GM18909 (cell line): ENCODE measurements around the gene CA11.
"Not testable (repeated sequence)": the region's sequence is repeated elsewhere in the genome, so short reads cannot be mapped to it uniquely, and the experiment has no call there.

Experiments used
- ATAC-seq: cut with Tn5 transposase; IDR thresholded peaks from one replicate; pipeline ENCODE4 v1.9.1; 2021; ENCODE audit warnings: mild to moderate bottlenecking; ENCODE audit not compliant: unreplicated experiment, poor library complexity

Gene CA11

GRCh38 chr19:48644839-48645619 is 958 bp downstream of the CA11 start:
- no peak for ATAC-seq

DNA sequence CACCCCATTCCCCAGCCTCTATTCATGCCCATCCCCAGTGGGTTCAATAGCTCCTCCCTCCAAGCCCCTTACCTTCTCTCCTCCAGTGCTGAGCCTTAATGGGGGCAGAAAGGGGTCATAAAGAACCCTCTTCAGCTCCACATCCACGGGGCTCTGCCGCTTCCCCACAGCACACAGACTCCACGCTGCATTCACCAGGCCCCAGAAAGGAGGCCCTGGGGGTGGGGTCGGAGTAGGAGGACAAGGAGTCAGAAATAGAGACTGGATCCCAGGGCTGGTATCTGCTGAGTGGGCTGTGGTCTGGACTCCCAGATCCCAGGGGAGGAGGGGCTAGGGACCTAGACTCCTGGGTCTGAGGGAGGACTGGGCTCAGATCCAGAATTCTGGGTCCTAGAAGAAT is 1.6 kb downstream of the CA11 start:
- ATAC-seq = no peak

DNA sequence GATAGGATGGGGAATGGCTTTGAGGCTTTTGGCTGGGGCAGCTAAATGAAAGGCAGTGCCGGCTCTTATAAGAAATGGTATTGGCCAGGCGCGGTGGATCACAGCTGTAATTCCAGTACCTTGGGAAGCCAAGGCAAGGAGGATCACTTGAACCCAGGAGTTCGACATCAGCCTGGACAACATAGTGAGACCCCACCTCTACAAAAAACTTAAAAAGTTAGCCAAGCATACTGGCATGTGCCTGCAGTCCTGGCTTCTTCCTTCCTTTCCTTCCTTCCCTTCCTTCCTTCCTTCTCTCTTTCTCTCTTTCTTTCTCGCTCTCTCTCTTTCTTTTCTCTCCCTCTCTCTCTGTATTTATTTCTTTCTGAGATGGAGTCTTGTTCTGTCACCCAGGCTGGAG is 3.1 kb downstream of the CA11 start:
- no peak for ATAC-seq

- ATAC-seq = no peak
Measured at GRCh38 chr19:48641850-48642249, 4.1 kb downstream of the CA11 start.

DNA sequence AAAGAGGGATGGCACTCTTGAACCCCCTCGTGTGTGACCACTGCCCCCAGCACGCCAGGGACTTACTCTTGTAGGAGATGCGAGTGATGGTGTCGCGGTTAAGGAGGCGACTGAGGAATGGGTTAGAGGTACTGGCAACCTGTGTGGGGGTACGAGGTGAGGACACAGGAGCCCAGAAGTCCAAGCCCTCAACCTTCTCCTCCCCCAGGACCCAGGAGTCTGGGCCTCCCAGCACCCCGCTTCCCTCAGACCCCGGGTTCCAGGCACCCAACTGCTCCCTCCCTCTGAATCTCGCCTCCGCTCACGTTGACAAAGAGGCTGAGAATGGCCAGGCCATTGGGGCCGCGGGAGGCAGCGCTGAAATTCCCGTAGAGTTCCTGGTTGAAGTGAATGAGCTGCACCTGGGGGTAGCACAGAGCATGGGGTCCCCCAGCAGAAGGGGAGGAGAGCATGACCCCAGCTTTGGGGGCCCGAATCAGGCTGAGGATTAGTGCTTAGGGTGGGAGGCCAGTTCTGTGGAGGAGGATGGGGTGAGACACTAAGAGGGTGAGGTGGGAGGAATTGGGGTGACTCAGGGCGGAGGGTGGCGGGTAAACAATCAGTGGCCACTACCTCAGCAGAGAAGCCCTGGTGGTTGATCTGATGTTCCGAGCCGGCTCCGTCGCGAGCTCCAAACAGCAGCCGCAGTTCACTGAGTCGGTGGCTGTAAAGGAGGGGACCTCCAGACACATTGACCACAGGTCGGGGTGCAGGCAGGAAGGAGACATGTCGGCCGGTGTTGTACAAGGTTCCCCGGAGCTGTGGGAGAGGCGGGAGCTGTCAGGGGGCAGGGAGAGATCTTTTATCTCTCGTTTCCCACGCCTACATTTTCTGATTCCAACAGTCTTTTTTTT is 6.3 kb downstream of the CA11 start:
- no peak for ATAC-seq

DNA sequence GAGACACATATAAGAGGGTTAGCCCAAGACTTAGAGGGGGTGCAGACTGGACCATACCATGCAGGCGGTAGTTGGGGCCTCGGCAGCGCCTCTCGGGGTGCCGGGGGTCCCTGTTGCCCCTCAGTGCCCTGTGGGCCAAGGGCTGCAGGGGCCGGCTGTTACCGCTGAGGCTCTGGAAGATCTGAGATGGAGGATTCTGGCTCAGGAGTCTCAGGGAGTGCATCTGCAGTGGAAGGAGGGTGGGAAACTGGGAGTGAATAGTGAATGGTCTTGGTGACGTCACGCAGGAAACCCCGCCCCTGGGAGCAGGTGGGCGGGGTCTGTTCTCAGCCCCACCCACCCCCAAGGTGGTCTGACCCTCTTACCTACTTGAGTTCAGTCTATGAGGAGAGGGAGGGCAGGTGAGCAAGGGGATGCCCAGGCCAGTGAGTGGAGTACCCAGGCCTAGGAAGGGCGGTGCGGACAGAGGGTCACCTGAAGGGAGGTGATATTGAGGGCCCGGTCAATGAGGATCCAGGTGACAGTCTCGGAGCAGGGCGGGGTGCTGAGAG is 7.1 kb downstream of the CA11 start:
- no peak for ATAC-seq

DNA sequence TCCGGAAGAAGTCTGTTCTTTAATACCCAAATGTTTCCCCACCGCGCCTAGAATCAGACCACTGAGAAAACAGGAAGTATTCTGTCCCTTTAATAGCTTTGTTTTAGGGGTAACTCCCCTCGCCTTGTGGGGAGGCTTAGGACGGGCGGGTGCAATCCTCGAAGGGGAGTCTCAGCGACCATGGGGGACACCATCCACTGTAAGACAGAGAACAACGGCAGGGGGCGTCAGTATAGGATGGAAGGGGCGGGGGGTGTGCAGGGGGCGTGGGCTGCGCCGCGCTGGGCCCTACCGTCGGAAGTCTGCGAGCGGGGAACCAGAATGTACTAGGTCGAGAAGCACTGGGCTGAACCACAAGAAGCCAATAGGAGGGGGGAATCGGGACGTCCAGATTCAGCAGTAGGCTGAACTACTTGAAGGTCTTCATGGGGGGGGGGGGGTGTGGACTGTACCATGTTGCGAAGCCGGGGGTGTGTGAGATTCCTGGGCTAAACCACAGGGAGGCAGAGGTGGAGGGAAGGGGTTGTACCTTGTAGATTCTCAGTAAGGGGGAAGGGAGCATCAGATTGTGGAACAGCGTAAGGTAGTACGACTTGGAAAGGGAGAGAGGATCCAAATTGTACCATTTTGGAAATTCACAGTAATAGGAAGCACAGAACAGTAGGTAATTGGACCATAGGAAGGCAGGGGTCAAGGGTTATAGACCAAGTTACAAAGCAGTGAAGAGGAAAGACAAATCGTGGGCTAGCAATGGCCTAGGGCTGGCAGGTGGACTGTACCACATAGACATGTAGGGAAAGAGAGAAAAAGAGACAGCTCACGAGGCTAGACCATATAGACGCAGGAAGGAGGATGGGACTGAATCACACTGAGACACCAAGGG is 7.8 kb downstream of the CA11 start:
- ATAC-seq = peak; percentile 19

DNA sequence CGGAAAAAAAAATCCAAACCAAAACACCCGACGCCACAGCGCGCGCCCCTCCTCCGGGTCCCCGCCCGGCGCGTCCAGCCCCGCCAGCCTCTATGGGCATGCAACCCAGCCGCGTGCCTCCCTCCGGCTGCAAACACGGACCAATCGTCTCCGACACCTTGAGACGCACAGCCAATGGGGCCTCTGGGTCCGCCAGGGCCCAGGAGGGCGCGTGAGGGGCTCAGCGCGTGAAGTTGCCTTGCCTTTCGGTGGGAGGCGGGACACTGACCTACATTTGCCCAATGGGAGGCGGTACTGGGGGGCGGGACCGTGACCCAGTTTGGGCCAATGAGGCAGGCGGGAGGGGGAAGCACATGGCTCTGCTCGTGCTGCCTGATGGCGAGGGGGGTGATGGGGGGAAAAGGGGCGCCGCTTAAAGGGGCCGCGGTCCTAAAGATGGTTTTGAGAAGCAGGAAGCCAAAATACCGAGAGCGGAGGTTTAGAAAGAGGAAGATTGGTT is 8.5 kb downstream of the CA11 start:
- ATAC-seq = peak; percentile 79

DNA sequence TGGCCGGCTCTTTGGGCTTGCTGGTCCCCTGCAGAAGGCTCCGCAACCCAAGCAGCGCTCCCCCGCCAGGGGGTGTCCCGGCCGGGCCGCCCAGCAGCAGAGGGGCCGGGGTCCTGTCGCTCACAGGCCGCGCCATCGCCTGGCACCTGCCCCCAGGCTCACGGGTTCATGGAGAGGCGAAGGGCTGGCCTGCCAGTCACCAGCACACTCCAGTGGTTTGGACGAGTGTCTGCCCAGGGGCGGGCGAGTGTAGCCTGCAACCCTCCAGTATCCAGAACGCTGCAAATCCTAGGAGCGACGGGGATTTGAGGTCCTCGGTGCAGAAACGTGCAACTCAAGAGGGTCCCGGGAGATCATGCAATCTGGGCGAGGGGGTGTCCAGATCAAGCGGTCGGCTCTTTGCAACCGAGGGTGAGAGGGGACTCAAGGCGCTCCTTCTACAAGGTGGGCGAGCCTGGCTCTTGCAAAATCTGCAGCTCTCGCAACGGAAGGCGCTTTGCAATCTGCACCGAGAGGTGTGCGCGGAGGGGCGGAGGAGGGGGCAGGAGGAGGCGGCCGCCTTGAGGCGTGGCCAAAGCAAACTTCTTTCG is 9.0 kb downstream of the CA11 start, which contains the start of gene DBP:
Gene DBP, minus strand, starts transcription at position 521 of the 590 bp plus-strand sequence. Its CDS starts 385 bp downstream, at position 136.
- no peak for ATAC-seq

GRCh38 chr19:48635966-48636858 is 9.8 kb downstream of the CA11 start:
- no peak for ATAC-seq

- no peak for ATAC-seq
Measured at GRCh38 chr19:48635263-48635965, 10.6 kb downstream of the CA11 start.

GRCh38 chr19:48634424-48635262 is 11.3 kb downstream of the CA11 start:
- peak; percentile 20 for ATAC-seq

DNA sequence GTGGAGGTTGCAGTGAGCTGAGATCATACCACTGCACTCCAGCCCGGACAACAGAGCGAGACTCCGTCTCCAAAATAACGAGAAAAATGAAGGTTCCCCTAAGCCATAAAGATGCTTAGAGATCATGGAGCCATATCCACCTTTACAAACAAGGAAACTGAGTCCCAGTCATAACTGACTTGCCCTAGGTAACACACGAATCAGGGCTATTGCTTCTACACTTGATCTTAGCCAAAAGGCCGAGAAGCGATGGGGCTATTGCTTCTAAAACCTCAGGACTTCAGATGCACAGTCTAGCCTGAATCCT is 12.0 kb downstream of the CA11 start:
- no peak for ATAC-seq

GRCh38 chr19:48633148-48634035 is 12.6 kb downstream of the CA11 start:
- no peak for ATAC-seq

GRCh38 chr19:48632692-48633147 is 13.3 kb downstream of the CA11 start:
- no peak for ATAC-seq

DNA sequence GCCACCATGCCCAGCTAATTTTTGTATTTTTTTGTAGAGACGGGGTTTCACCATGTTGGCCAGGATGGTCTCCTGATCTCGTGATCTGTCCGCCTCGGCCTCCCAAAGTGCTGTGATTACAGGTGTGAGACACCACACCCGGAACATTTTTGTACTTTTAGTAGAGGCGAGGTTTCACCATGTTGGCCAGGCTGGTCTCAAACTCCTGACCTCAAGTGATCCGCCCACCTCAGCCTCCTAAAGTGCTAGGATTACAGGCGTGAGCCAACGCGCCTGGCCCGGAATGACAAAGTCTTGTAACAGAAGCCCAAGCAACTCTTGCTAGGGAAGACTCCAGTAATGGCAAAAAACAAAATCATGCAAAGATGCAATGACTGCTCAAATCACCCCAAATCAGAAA is 13.7 kb downstream of the CA11 start:
- not testable (repeated sequence) for ATAC-seq
